NCI-H748 (cell line): Measurements from ENCODE around the gene PSMA3.
A peak's percentile ranks its signal among the peaks of the same experiment; 100 is the strongest.
"Not testable (repeated sequence)": the region's sequence is repeated elsewhere in the genome, so short reads cannot be mapped to it uniquely, and the experiment has no call there.

Experiments used
- DNase-seq: peaks from one replicate; lab custom pipeline; 2025; ENCODE audit not compliant: unreplicated experiment; lab: John Stamatoyannopoulos, UW

Gene PSMA3

DNA sequence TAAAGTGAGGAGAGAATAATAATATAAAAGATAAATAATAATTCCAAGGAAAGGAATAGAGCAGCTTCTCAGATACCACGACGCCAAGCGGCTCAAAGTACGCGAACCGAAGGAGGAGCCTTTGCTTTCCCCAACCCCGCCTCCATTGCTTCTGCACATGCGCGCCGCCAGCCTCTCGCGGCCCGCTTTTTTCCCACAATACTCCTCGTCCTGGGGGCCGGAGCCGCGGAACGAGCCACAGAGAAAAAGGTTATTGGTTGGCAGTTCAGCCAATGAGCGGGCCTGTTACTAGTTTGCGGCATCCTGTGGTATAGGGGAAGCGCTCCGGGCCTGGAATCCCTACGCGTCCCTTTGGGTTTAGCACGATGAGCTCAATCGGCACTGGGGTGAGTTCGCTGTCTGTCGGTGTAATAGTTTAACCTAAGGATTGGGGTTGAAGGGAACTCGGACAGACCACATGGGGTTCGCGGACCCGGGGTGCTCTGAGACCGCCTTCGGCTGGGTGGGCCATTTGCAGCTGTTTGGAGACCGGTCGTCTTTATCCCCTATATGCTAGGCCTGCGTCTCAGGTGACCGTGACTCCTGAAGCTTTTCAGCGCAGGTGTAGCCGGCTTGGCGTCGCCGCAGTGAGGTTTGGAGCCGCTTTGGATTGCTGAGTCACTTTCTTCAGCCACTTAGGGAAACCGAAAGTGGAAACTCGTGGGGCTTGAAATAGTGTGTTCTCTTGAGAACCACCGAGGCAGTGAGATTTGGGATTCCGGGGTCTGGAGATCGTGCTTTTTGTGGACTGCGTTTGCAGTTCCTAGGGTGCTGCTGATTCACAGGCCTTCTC lies at the start of gene PSMA3:
Gene PSMA3, plus strand, starts transcription at position 288 of the 832 bp plus-strand sequence. Its CDS starts 78 bp downstream, at position 366.
- DNase-seq: peak; percentile 98

DNA sequence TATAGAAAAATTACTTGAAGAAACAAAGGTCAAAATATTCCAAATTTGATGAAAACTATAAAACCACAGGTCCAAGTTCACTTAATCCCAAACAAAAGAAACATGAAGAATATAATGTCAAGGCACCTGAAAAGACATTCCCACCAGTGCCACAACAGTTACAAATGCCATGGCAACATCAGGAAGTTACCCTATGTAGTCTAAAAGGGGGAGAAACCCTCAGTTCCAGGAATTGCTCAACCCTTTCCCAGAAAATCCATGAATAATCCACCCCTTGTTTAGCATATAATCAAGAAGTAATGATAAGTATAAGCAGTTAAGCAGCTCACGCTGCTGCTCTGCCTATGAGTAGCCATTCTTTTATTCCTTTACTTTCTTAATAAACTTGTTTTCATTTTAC lies 48.4 kb upstream of the PSMA3 start:
- no peak for DNase-seq

DNA sequence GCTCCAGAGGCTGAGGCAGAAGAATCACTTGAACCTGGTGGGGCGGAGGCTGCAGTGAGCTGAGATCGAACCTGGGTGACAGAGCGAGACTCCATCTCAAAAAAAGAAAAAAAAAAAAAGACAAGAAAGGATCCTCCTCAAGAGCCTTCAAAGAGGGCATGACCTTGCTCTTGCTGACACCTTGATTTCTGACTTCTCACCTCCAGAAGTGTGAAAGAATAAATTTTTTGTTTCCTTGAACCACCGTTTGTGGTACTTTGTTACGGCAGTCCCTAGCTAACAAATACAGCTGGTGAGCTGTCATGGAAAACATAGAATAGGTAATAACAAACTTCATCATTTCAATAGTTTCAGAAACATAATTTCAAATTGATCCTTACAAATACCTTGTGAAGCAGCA lies 46.6 kb upstream of the PSMA3 start:
- no peak for DNase-seq

DNA sequence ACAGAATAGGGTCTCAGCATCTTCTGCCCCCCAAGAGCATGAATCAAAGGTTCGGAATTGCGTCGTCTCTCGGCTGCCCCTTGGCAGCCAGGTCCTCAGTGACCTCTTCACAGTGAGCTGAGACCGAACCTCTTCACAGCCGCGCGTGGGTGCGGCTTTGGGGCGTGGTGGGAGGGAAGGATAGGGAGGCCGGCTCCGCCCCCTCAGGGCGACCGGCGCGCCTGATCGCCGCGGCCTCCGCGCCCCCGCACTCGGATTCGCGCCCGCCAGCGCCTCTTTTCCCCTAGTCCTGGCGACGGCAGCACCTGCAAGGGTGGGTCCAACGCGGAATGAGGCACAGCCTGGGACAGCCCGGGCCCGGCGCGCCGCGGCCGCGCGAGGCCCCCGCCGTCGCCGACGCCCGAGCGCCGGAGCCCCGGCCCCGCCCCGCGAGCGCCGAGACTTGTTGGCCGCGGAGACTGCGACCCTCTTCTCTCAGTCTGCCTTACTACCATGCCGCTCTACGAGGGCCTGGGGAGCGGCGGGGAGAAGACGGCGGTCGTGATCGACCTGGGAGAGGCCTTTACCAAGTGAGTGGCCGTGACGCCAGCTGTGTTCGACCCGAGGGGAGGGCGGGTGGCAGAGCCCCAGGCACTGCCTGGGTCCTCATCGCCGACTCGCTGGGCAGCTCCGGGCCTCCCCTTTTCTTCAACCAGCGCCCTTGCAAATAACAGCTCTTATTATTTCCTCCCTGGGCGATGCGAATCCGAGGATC lies 44.7 kb upstream of the PSMA3 start, which contains the start of gene ACTR10:
Gene ACTR10, plus strand, starts transcription at position 424 of the 754 bp plus-strand sequence. Its CDS starts 69 bp downstream, at position 493.
- peak; percentile 95 for DNase-seq

- DNase-seq: no peak
Observed at GRCh38 chr14:58200480-58200841, 44.2 kb upstream of the PSMA3 start.

DNA sequence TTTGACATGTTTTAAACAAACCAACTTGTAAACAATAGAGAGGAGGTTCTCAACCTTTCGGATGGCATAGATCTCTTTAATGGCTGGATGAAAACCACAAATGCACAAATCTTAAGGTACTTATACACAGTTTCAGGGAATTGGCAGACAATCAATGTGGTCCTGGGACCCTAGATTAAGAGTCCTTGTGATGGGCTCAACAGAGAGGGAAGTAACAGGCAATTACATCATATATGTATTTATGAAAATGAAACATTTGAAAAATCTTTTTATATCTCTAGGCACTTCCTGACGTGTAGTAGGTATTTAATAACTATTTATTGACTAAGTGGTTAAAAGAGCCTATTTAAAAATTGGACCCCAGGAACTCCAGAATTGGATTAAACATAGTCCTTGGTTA lies 43.8 kb upstream of the PSMA3 start:
- no peak for DNase-seq

- DNase-seq: no peak
Observed at GRCh38 chr14:58213176-58213575, 31.5 kb upstream of the PSMA3 start.

GRCh38 chr14:58215191-58215914 lies 29.3 kb upstream of the PSMA3 start:
- DNase-seq: no peak

DNA sequence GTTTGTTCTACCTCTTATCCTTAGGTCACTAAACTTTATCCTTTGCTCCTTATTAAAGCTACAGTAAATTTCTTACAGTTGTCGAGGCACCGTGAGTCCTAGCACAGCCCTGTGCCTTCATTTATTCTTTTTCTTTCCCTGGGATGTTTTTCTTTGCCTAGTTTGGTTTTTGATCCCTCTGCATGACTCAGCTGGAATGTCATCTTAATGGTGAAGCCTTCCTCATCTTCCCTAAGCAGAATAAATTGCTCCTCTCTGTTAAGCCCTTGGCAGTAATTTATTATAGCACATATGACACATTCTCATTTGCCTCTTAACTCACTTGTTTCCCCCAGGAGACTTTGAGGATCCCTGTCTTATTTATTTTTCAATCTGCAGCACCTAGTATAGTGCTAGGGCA lies 28.1 kb upstream of the PSMA3 start:
- no peak for DNase-seq

- no peak for DNase-seq
Observed at GRCh38 chr14:58227096-58227819, 17.4 kb upstream of the PSMA3 start.

DNA sequence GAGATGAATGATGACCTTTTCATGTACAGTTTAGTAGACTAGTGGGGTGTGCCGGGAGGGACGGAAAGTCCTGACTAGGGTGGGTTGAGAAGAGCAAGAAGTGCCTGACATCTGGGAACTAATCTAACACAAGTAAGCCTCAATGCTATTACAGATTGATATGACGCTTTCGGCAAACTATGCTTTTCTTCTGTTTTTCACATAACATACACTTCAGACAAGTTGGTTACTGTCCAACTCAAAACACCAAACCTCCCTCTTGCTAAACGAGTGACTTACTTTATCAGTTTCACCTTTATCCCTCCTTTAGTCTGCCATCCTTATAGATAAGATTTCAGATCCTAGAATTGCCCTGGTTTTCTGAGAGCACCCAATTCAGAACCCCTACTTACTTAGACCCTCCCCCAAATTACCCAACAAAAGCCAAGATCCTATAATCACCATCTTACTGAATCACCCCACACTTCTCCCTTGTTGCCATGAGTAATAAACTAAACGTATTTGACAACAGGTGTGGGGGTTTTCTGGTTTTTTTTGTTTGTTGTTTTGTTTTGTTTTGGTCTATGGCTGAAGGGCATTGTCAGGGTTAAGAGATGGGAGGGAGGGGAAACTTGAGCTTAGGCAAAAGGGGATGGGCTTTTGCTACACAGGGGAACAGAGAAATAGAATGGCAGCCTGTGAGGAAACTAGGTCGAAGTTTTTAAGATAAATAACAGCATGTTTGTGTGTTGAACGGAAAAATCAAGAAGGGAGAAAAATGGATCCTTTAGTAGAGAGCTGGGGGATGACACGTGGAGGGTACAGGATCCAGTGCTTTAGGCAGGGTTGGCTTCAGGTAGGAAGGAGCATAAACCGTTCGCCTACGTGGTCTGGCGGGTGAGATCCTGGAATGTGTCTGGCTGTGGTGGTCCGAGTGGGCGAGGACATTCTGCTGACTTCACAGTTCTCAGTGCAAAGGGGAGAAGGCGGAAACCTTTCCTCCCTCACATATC lies 6.1 kb upstream of the PSMA3 start:
- peak; percentile 47 for DNase-seq

DNA sequence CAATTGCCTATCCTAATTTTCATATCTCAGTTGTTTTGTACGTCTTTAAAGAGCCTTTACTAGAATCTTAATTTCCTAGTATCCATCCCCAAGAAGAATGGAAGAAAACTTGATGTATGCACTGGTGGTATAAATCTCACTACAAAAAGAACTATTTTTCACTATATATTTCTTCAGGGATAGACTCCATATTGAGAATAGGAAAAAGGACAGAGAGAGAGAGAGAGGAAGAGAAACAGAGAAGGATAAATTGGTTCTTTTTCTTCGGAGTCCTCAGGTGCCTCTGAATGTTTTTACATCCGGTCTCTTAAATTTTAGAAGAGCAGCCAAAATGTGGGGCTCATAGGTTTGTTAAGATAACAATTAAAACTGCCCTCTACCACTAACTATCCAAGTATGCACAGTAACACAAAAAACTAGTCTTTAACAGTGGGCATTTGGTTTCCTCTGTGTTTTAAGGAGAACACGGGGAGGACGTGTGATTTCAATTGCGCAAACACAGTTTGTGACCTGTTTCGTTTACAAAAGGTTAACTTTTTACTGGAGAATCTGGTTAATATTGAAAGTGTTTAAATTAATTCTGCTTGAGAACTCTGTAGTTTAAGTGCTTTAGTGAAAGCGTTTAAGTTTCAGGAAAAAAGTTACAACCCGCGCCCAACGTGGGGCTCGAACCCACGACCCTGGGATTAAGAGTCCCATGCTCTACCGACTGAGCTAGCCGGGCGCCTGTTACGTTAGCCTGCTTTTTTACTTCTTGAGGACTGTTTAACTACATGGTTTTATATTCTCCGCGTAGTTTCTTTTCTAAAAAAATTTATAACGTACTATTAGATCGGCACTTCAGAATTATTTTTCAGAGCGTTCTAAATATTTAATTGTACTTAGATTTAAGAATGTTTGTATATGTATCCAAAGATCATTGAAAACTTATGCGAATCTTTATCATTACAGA lies 5.1 kb upstream of the PSMA3 start:
- DNase-seq: peak; percentile 60

DNA sequence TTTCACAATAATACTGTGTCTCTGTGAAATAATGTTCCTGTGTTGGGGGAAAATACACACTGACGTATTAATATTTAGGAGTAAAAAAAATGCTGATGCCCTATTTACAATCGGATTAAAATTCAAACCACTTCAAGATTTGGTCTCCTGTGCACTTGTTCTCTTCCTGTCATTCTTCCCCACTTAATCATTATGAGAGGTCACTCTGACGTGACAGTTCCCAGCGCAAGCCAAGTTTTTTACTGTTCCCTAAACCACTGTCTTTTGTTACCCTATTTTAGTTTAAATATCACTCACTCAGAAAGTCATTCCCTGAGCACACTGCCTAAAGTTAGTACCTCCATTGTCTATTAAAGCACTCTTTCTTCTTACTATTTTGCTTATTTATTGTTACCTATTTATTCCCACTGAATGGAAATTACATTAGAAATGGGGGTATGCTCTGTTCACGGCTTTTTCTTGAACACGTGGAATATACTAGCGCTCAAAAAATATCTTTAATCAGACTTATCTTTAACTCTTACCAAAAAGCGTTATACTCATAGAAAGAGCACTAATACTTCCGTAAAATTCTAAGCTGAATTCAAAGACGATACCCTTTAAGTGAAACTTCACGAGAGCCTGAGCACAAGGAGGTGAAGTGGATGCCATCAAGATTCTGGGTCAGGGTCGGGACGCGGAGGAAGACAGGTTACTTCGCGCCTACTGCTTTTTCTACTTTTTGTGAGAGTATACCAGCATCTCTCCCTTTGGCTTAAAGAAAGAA lies 670 bp upstream of the PSMA3 start:
- DNase-seq: peak; percentile 30

DNA sequence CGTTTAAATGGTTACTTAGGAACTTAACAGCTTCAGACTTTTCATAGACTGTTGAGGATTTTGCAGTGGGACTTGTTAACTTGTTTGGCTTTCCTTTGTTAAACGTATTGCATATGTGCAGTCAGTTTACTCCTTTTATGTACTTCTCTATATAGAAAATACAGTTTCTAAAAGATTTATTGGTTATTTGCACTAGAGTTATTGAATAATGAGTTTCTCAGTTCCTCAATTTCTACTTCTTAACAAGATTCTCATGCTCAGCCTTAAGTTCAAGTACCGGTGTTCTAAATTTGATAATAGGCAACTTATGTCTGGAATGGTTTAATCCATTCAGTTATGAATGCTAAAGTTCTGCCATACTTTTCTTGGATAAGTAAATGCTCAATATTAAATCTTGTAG lies 919 bp downstream of the PSMA3 start:
- no peak for DNase-seq

DNA sequence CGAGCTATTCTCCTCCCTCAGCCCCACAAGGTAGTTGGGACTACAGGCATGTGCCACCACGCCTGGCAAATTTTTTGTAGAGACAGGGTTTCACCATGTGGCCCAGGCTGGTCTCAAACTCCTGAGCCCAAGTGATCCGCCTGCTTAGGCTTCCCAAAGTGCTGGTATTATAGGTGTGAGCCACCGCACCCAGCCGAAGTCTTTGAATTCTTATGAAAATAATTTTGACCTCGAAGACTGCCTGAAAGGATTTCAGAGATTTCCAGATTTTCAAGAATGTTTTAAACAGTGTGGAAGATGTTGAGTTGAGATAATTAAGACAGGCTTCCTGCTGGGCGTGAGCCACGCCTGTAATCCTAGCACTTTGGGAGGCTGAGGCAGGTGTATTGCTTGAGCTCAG lies 5.0 kb downstream of the PSMA3 start:
- no peak for DNase-seq

DNA sequence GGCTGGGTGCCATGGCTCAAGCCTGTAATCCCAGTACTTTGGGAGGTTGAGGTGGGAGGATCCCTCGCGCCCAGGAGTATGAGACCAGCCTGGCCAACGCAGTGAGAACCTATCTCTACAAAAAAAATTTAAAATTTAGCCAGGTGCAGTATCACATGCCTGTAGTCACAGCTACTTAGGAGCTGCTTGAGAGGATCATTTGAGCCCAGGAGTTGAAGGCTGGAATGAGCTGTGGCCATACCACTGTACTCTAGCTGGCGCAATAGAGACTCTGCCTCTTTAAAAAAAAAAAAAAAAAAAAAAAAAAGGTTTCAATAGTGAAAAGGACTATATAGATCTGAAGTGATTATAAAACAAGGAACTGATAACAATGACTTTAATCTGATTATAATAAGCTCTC lies 13.5 kb downstream of the PSMA3 start:
- no peak for DNase-seq

DNA sequence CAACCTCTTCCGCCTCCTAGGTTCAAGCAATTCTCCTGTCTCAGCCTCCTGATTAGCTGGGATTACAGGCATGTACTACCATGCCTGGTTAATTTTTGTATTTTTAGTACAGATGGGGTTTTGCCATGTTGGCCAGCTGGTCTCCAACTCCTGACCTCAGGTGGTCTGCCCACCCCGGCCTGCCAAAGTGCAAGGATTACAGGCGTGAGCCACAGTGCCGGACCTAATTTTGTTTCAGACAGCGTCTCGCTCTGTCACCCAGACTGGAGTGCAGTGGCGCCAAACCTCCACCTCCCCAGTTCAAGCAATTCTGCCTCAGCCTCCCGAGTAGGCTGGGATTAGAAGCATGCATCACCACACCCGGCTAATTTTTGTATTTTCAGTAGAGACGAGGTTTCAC lies 17.4 kb downstream of the PSMA3 start:
- not testable (repeated sequence) for DNase-seq

DNA sequence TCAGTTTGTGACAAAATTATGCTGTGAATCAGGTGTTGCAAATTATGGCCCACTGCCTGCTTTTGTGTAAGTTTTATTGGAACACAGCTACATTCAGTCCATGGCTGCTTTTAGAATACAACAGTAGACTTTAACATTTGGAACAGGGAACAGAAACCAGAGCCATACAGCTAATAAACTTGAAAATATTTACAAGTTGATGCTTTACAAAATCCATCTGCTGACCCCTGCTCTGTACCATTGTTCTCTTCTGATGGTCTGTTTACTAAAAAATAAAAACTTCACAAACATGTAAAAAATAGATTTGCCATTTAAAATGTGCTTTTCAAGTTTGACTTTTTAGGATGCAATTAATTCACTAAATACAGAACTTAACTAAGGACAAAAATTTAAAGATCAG lies 20.8 kb downstream of the PSMA3 start:
- DNase-seq: no peak
